ENCODE results near the gene SPIC.
"Not testable (repeated sequence)": the region's sequence is repeated elsewhere in the genome, so short reads cannot be mapped to it uniquely, and the experiment has no call there.

Gene SPIC

DNA sequence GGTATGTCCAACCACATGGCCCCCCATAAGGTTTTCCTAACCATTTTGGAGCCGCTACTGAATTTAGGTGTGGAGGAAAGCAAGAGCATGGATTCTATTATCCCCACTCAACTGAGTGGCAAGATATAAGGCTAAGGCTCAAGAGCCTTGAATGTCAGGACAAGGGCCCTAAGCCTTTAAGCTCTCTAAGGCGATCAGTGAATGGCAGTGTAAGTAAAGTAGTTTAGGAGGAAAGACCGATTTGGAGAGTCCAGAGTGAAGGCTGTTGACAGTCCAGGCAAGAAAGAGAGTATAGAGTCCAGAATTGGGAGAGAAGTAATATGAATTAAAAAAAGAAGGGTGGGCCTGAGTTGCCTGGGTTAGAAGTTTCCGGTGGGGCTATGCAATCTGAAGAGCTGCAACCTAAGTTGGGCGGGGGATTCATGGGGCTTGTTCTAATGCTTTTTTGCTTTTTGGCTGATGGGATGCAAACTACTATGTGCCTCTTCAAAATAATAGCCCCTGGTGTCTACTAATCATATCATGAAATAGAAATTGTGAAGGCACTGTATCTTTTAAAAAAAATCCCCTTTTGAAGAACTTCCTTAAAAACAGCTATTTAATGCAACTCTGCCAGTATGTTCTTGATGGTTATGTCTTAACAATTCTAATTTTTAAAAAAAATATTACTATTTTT lies at the start of gene SPIC:
TSS of gene SPIC (plus strand) at position 626 of the 676 bp plus-strand sequence. CDS start 1,569 bp downstream, outside the sequence.
- no peak for DNase-seq (ENCODE audit: extremely low read depth in 1 of 2, low read depth in 1 of 2)

DNA sequence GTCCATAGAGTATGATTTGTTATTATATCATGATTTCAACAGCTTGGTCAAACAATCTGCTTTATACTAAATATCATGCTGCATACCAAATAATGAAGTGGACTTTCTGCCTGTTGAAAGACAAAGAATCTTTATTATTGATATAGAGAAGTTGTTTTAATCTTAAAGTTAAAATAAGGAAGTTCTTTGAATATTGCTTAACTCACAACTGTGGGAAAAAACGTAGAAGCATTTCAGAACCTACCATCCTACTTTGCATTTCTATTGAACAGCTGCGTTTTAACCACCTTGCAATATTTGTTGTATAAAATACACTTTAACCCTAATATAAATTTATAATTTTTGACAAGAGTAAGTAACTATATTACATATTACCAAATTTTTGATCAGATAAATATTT lies 44.7 kb upstream of the SPIC start:
- no peak for DNase-seq (ENCODE audit: extremely low read depth in 1 of 2, low read depth in 1 of 2)

- no peak for DNase-seq (ENCODE audit: extremely low read depth in 1 of 2, low read depth in 1 of 2)
Measured at GRCh38 chr12:101436136-101436535, 39.0 kb upstream of the SPIC start.

GRCh38 chr12:101439236-101439635 lies 35.9 kb upstream of the SPIC start:
- no peak for DNase-seq (ENCODE audit: extremely low read depth in 1 of 2, low read depth in 1 of 2)

- DNase-seq (ENCODE audit: extremely low read depth in 1 of 2, low read depth in 1 of 2) = no peak
Measured at GRCh38 chr12:101441461-101442224, 33.5 kb upstream of the SPIC start.

DNA sequence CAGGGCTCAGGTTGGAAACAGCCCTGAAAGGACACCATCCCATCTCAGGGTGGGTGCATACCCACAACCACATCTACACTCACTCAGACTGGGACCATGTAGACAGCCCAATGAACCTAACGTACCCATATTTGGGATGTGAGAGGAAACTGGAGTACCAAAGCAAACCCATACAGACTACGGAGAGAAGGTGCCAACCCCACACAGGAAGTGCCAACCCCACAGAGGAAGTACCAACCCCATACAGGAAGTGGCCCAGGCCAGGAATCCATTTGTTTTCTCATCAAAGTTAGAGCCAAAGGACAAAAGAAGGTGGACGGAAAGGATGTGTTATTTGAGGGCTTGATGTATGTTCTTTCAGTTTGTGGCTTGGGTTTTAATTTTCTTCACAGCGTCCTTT lies 19.5 kb upstream of the SPIC start:
- DNase-seq (ENCODE audit: extremely low read depth in 1 of 2, low read depth in 1 of 2) = no peak

GRCh38 chr12:101459642-101460346 lies 15.3 kb upstream of the SPIC start:
- DNase-seq (ENCODE audit: extremely low read depth in 1 of 2, low read depth in 1 of 2) = no peak

- DNase-seq (ENCODE audit: extremely low read depth in 1 of 2, low read depth in 1 of 2) = no peak
Measured at GRCh38 chr12:101468948-101469347, 6.2 kb upstream of the SPIC start.

- DNase-seq (ENCODE audit: extremely low read depth in 1 of 2, low read depth in 1 of 2) = no peak
Measured at GRCh38 chr12:101470939-101471338, 4.2 kb upstream of the SPIC start.

GRCh38 chr12:101471878-101472277 lies 3.3 kb upstream of the SPIC start:
- DNase-seq (ENCODE audit: extremely low read depth in 1 of 2, low read depth in 1 of 2) = not testable (repeated sequence)

DNA sequence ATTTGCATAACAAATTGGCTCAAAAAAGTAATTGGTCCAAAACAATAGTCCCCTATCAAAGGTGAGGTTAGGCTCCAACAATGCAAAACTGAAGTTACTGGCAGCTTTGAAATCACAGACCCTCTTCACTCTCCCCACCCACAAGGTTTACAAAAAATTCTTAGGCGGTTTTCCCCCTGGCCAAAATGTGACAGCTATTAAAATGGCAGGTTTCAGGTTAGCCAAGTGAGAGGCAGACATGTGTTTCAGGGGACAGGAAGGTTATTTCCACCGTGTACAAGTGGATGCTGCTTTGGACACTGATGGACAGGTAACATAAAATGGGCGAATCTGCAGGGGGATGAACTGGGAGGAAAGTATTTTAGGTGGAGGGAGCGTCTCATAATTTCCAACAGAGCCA lies 888 bp upstream of the SPIC start:
- DNase-seq (ENCODE audit: extremely low read depth in 1 of 2, low read depth in 1 of 2) = no peak

- no peak for DNase-seq (ENCODE audit: extremely low read depth in 1 of 2, low read depth in 1 of 2)
Measured at GRCh38 chr12:101475751-101476305, 692 bp downstream of the SPIC start.

DNA sequence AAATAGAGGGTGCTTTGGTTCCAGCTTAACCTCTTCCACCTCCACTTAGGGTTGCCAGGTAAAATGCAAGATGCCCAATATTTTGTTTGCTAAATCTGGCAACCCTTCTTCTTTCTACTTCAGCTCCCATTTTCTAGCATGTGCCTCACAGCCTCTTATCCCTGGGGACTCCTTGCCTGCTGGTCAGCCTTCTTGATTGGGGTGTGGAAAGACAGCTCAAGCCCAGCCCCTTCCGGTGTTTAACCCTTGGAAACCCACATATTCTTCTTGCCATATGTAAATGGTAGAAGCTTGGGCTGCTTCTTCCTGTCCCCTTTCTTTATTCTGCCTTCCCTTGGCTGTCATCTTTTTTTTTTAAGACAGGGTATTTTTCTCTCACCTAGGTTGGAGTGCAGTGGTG lies 5.7 kb downstream of the SPIC start:
- DNase-seq (ENCODE audit: extremely low read depth in 1 of 2, low read depth in 1 of 2) = no peak

DNA sequence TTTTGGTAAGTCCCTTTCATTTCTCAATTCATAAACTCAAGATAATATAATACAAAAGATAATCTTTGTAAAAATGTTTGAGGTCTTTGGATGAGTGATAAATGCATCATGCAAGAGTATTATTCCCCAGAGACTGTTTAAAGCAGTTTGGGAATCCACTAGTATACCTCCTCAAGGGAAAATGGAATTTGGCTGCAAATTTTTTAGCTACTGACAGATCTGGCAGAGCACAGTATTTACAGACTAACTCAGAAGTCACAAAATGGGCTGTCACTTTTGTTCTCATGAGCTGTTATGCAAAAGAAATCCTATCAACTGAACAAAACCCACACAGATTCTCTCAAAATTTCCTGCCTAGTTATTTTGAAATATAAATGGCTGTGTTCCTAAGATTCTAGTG lies 9.9 kb downstream of the SPIC start:
- no peak for DNase-seq (ENCODE audit: extremely low read depth in 1 of 2, low read depth in 1 of 2)

DNA sequence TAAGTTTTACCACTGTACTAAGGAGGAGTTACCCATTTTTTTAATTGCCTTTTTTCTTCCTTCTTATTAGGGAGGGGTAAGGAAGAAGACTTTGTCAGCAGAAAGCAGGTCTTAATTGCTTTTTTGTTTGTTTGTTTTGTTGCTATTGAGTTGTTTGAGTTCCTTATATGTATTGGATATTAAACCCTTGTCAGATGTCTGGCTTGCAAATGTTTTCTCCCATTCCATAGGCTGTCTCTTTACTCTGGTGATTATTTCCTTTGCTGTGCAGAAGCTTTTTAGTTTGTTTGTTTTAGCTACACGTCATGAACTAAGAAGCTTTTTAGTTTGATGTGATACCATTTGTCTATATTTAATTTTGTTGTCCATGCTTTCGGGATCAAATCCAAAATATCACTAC lies 13.3 kb downstream of the SPIC start:
- no peak for DNase-seq (ENCODE audit: extremely low read depth in 1 of 2, low read depth in 1 of 2)

DNA sequence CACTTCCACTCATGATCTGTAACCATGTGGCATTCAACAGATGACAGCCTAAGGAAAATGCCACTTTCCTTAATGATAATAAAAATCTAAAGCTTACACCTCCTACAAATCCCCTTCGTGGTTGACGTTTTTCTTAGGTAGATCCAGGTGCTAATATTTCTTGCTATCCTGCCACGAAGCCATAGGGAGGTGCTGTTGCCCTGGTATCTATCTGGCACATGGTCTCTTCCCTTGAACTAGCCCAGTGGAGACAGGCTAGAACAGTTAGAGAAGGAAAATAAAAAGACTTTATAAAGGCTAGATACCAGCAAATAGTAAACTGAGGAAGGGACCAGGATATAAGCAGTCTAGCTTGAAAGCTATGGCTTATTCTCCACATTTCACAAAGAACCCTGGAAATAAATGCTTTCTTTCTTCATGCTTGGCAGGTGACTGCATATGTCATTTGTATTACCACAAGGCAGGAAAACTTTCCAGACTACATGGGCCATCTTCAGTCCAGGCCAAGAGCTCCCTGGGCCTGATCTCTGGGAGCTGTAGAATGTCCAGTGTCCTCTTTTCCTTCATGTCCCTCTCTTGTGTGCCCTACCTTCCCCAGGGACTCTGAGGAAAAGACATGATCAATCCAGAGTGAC lies 15.3 kb downstream of the SPIC start:
- no peak for DNase-seq (ENCODE audit: extremely low read depth in 1 of 2, low read depth in 1 of 2)

DNA sequence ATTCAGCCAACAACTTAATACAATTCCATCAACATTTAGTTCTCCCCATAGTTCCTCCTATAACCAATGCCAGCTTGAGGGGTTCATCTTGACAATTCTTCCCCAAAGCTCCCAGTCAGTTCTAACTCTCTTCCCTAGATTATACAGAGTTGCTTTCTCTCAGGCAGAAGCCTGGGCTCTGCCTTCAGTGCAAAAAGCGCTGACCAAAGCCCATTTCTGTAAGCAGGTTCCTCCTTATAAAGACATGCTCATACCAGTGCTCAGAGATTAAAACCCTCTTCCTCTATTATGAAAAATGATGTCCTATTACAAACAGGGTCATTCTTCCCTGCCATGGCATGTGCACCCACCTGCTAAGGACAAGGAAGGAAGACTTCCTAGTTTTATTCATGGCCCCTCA lies 16.2 kb downstream of the SPIC start:
- no peak for DNase-seq (ENCODE audit: extremely low read depth in 1 of 2, low read depth in 1 of 2)

DNA sequence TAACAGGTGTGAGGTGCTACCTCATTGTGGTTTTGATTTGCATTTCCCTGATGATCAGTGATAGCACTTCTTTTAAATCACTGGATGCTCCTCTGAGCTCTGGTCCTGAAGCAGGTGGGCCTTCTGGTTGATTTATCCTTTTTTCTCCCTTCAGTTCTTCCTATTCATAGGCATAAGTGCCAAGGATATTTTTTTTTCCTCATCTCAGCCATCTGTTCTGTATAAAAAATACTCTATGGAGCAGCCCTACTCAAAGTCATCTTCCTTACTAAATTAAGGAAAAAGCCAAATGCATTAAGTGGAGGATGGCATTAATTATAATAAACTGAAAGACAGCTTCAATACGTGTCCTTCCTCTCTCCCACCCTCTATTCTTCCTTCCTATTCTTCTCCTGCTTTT lies 18.4 kb downstream of the SPIC start:
- no peak for DNase-seq (ENCODE audit: extremely low read depth in 1 of 2, low read depth in 1 of 2)

DNA sequence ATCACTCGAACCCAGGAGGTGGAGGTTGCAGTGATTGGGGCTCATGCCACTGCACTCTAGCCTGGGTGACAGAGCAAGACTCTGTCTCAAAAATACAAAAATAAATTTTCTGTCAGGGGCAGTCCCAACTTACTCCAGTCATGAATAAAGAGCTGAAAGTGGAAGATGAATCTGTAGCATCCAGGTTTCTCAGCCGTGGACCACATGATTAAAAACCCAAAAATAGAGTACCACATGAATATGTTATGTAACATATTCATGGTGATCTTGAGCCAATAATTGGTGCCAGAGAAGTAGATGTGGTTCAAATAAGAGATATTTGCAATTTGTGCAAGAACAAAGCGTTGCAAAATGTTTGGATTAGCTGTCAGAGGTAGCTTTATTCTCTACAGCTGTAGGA lies 23.1 kb downstream of the SPIC start:
- DNase-seq (ENCODE audit: extremely low read depth in 1 of 2, low read depth in 1 of 2) = no peak

DNA sequence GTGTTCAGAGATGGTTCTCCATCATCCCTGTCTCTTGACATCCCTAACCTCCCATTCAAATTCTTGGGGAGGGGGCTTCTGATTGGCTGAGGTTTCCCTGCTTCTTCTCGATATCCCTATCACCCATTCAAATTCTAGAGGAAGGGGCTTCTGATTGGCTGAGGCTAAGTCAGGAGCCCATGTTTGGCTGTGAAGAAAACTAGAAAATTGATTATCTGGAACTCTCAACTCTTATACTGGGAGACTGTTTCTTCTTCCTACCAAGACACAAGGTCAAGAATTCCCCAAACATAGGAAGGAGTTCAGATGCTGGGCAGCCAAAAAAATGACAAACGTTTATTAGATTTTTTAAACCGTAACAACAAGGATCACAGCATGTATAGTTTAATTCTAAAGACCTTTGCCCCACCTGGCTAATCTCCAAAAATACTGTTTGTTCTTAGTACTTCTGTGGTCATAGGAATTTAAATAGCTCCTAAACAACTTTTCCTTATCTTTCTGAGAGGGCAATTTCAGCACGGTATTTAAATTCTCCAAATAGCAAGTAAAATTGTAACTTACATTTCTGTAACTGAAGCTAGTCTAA lies 26.4 kb downstream of the SPIC start:
- no peak for DNase-seq (ENCODE audit: extremely low read depth in 1 of 2, low read depth in 1 of 2)

- DNase-seq (ENCODE audit: extremely low read depth in 1 of 2, low read depth in 1 of 2) = no peak
Measured at GRCh38 chr12:101521136-101521535, 46.0 kb downstream of the SPIC start.

Data from activated CD8-positive, alpha-beta memory T cell treated with anti-CD3 and anti-CD28 coated beads for 1 hour (primary cell).